ENCODE data around the gene DGKQ. TPM values are rescaled to one million over a fixed set of nuclear protein-coding genes. Genes with fewer than 3 reads are reported as not detected.

Gene DGKQ
- total RNA-seq, 1 donor from 2014 or later: 6.1 TPM

DNA sequence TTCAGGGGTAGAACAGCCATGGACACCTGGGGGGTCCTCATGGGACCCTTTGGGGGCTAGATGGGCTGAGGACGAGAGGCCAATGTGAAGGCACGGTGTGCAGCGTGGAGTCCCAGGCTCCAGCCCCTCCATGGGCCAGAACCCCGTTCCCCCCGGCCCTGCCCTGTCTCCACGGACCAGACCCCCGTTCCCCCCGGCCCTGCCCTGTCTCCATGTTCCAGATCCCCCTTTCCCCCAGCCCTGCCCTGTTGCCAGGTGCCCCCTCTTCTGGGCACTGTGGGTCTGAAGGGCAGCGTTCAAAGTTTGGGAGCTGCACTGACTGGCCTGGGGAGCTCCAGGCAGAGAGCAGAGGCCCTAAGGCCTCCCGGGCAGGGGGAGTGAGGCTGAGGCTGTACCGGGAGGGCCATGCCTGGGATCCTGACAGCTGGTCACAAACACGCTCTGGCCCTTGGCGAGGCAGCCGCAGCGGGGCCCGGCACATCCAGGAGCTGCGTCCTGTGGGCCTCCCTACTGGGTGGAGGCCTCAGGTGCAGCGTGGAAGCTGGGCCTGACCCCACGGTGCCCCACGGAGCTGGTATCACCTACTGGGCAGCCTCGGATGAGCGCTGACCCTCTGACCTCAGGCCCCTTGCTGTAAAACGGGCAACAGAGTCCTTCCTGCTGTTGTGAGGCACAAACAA, 8.9 kb downstream of the DGKQ start:
- no peak for DNase-seq (ENCODE audit: low spot score in 2 of 2)
- FAIRE-seq: no peak

GRCh38 chr4:963276-964225, 9.8 kb downstream of the DGKQ start:
- DNase-seq (ENCODE audit: low spot score in 2 of 2): no peak
- no peak for FAIRE-seq

GRCh38 chr4:962231-963208, 10.8 kb downstream of the DGKQ start:
- DNase-seq (ENCODE audit: low spot score in 2 of 2) (no peak), FAIRE-seq (no peak)

DNA sequence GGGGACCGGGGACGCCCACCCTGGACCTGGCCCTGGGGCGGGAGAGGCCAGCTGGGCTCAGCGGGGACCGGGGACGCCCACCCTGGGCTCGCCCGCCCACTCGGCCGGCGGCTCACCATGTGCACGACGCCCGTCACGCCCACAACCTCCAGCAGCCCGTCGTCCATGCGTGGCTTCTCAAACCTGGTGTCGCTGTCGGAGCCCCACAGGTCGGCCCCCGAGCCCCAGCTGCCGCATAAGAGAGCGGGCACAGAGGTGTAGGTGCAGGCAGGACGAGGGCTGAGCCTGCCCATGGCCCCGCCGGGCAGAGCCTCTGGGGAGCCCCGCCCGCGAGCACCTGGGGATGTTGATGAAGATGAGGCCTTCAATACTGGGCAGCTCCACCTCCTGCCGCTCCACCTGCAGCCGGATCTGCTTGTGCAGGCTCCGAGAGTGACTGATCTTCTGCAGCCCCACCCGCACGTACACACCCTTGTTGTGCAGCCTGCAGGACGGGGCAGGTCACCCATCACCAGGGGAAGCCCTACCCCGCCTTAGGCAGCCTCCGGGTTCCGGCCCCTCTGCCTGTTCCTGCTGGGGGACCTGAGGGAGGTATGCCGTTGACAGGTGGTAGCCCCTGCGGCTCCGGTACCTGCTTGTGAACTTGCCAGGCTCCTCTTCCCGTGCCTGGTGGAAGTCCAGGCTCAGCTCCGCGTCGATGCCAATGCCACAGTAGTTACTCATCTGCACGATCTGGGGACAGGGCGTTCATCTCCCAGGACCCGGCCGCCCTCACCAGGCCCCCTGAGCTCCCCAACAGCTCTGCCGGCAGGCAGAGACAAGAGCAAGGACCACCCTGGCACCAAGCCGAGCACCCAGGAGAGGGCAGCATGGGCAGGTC, 11.8 kb downstream of the DGKQ start:
- FAIRE-seq (no peak), DNase-seq (ENCODE audit: low spot score in 2 of 2) (no peak)

- FAIRE-seq: no peak
Observed at GRCh38 chr4:960636-961350, 12.6 kb downstream of the DGKQ start.

DNA sequence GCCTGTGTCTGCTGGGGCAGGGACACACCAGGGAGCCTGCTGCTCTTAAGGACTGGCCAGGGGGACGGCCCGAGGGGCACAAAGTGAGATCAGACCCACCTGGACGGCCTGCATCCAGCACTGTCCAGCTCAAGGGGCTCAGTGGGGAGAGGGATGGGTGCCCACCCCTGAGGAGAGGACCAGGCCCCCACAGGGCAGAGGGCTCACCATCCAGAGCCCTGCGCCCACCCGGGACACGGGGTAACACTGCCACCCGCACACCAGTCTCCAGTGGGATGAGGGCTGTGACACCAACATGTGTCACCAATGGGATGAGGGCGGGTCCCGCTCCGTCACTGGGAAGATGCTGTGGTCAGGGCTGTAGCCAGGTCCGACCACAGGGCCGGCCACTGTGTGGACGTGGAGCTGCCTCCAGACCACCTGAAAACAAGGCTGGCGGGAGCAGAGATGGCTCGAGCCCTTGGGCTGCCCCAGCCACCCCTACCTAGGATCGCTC, 13.2 kb downstream of the DGKQ start:
- DNase-seq (ENCODE audit: low spot score in 2 of 2) (no peak), FAIRE-seq (no peak)

More at GRCh38 chr4:960636-961350, 12.6 kb downstream of the DGKQ start:
- no peak for DNase-seq (ENCODE audit: low spot score in 2 of 2)

GRCh38 chr4:959338-960139, 13.8 kb downstream of the DGKQ start:
- FAIRE-seq (no peak), DNase-seq (ENCODE audit: low spot score in 2 of 2) (no peak)

DNA sequence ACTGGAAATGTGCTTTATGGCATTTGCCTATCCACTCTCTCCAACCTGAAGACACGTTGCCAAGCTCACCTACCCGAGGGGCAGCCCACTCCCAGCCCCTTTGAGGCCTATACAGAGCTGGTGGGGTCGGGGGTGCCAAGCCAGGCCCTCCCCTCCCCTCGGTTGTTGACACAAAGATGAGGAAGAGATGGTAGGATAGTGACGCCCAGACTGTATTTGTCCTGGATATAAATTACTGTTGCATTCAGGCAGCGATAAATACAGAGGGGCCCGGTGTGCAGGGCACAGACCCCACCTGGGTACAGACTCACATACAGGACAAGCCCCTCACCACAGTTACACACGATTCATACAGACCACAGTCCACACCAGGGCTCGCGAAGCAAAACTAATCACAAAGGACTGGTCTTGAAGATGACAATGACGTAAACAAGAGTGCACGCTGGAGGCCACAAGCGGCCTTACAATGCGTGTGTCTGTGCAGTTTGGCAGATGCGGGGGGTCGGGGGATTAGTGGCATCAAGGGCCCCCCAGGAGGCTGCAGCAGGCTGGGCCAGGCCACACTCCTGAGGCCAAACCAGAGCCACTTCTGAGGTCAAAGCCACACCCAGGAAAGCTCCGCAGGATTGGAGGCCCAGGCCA, 14.6 kb downstream of the DGKQ start:
- FAIRE-seq (no peak), DNase-seq (ENCODE audit: low spot score in 2 of 2) (no peak)

- FAIRE-seq (no peak), DNase-seq (ENCODE audit: low spot score in 2 of 2) (no peak)
Observed at GRCh38 chr4:958314-958665, 15.1 kb downstream of the DGKQ start.

DNA sequence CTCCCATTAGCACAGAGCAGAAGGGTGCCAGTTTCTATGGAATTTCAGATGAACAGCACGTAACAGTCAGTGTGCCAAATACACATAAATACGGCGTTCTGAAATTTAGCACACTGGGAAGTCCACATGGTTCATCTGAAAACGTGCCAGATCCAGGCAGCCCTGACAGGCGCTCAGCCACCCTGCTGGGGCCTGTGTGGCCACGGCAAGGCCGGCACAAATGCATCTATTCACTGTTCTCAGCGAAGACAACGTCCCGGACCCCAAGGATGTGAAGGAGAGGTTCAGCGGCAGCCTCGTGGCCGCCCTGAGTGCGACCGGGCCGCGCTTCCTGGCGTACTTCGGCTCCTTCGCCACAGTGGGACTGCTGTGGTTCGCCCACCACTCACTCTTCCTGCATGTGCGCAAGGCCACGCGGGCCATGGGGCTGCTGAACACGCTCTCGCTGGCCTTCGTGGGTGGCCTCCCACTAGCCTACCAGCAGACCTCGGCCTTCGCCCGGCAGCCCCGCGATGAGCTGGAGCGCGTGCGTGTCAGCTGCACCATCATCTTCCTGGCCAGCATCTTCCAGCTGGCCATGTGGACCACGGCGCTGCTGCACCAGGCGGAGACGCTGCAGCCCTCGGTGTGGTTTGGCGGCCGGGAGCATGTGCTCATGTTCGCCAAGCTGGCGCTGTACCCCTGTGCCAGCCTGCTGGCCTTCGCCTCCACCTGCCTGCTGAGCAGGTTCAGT, 15.6 kb downstream of the DGKQ start:
- FAIRE-seq: no peak
- no peak for DNase-seq (ENCODE audit: low spot score in 2 of 2)

DNA sequence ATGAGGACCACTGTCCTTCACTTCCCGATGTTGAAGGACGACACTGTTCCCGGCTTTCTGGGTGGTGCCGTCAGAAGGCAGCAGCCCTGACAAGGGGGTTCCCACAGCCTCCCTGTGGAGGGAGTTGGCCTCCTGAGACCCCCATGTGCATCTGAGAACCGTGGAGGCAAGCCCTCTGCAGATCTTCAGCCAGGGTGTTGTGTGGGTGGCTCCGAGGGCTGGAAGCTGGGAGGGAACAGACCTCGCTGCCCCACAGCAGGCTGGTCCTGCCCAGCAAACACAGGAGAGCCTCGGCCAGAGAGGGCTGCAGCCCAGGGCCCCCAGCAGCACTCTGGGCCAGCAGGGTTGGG, 16.2 kb downstream of the DGKQ start:
- DNase-seq (ENCODE audit: low spot score in 2 of 2) (no peak), FAIRE-seq (no peak)

GRCh38 chr4:956531-957230, 16.7 kb downstream of the DGKQ start:
- DNase-seq (ENCODE audit: low spot score in 2 of 2) (no peak), FAIRE-seq (no peak)

GRCh38 chr4:955931-956381, 17.4 kb downstream of the DGKQ start:
- FAIRE-seq (no peak), DNase-seq (ENCODE audit: low spot score in 2 of 2) (no peak)

DNA sequence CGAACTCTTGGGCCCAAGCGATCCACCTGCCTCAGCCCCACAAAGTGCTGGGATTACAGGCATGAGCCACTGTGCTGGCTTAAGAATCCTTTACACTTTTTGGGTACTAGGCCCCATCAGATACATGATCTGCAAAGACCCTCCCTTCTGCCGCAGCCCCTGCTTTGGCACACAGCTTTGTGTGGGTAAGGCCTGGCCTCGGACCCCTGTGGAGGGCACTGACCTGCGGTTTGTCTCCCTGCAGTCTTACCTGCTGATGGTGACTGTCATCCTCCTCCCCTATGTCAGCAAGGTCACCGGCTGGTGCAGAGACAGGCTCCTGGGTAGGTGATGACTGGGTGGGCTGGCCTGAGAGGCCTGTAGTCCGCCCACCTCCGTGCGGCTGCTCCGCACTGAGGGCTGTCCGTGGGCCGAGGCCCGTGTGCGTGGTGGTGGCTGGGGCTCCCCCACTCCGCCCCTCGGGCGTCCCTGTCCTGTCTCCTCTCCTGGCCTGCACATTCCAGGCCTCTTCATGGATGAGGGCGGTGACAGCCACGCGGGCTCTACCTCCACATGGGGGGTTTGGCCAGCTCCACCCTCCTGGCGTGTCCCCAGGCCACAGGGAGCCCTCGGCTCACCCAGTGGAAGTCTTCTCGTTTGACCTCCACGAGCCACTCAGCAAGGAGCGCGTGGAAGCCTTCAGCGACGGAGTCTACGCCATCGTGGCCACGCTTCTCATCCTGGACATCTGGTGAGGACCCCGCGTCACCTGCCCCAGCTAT, 18.0 kb downstream of the DGKQ start:
- no peak for FAIRE-seq
- DNase-seq (ENCODE audit: low spot score in 2 of 2): no peak

DNA sequence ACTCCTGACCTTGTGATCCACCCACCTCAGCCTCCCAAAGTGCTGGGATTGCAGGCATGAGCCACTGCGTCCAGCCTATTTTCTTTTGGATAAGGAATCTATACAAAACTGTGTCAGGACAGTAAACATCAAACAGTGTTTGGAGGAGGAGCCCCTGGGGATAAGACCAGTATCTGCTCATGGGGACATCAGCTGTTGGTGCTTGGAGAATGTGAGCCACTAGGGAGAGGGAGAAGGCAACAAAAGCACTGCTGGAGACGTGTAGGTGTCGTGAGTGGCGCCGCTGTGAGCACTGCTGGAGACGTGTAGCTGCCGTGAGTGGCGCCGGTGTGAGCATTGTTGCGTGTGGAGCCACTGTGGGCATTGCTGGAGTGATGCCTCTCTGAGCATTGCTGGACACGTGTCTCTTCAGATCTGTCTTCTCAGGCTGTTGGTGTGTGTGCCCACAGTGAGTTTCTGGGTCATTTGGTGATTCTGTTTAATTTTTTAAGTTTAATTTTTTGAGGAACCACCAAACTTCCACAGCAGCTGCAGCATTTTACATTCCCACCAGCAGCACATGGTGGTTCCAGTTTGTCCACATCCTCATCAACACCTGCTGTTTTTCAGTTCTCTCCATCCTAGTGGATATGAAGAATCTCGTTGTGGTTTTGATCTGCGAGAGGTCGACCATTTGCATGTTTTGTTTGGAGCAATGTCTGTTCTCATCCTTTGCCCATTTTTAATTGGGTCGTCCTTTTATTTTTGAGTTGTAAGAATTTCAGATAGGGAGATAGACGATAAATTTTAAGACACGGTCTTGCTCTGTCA, 19.0 kb downstream of the DGKQ start:
- DNase-seq (ENCODE audit: low spot score in 2 of 2): no peak
- no peak for FAIRE-seq
